ENCODE measurements around the gene SARNP.
A peak's percentile ranks its signal among the peaks of the same experiment; 100 is the strongest.
"Not testable (repeated sequence)": the region's sequence is repeated elsewhere in the genome, so short reads cannot be mapped to it uniquely, and the experiment has no call there.

Gene SARNP

GRCh38 chr12:55817345-55818139 lies at the start of gene SARNP, which contains the start of gene ORMDL2:
Gene SARNP (minus strand): TSS chr12:55817724. CDS start chr12:55817701, 23 bp downstream.
Gene ORMDL2 (plus strand): TSS chr12:55818041. CDS start chr12:55819000, 959 bp downstream.
- DNase-seq (ENCODE audit: low spot score), result peak; percentile 100

- not testable (repeated sequence) for DNase-seq (ENCODE audit: low spot score)
Measured at GRCh38 chr12:55866454-55867004, 49.0 kb upstream of the SARNP start.

GRCh38 chr12:55865327-55865726 lies 47.8 kb upstream of the SARNP start:
- no peak for DNase-seq (ENCODE audit: low spot score)

GRCh38 chr12:55862931-55863330 lies 45.4 kb upstream of the SARNP start:
- not testable (repeated sequence) for DNase-seq (ENCODE audit: low spot score)

- no peak for DNase-seq (ENCODE audit: low spot score)
Measured at GRCh38 chr12:55862286-55862685, 44.8 kb upstream of the SARNP start.

- no peak for DNase-seq (ENCODE audit: low spot score)
Measured at GRCh38 chr12:55861871-55862270, 44.3 kb upstream of the SARNP start.

- no peak for DNase-seq (ENCODE audit: low spot score)
Measured at GRCh38 chr12:55861396-55861795, 43.9 kb upstream of the SARNP start.

GRCh38 chr12:55852740-55853139 lies 35.2 kb upstream of the SARNP start:
- DNase-seq (ENCODE audit: low spot score), result no peak

- DNase-seq (ENCODE audit: low spot score), result no peak
Measured at GRCh38 chr12:55850893-55851292, 33.4 kb upstream of the SARNP start.

GRCh38 chr12:55850401-55850800 lies 32.9 kb upstream of the SARNP start:
- no peak for DNase-seq (ENCODE audit: low spot score)

- DNase-seq (ENCODE audit: low spot score), result no peak
Measured at GRCh38 chr12:55849616-55850343, 32.3 kb upstream of the SARNP start.

- no peak for DNase-seq (ENCODE audit: low spot score)
Measured at GRCh38 chr12:55847603-55848291, 30.2 kb upstream of the SARNP start.

- DNase-seq (ENCODE audit: low spot score), result no peak
Measured at GRCh38 chr12:55847033-55847432, 29.5 kb upstream of the SARNP start.

- DNase-seq (ENCODE audit: low spot score), result no peak
Measured at GRCh38 chr12:55845785-55846496, 28.4 kb upstream of the SARNP start.

- no peak for DNase-seq (ENCODE audit: low spot score)
Measured at GRCh38 chr12:55845361-55845760, 27.8 kb upstream of the SARNP start.

GRCh38 chr12:55844961-55845360 lies 27.4 kb upstream of the SARNP start:
- DNase-seq (ENCODE audit: low spot score), result no peak

GRCh38 chr12:55843431-55843830 lies 25.9 kb upstream of the SARNP start:
- no peak for DNase-seq (ENCODE audit: low spot score)

- peak; percentile 43 for DNase-seq (ENCODE audit: low spot score)
Measured at GRCh38 chr12:55842681-55843429, 25.3 kb upstream of the SARNP start, which contains the start of gene MMP19. Gene MMP19 (minus strand): TSS chr12:55842936. CDS start chr12:55842830, 106 bp downstream.

GRCh38 chr12:55840581-55841351 lies 23.2 kb upstream of the SARNP start:
- DNase-seq (ENCODE audit: low spot score), result no peak

All from LoVo (cell line).